CD8-positive, alpha-beta memory T cell (primary cell): ENCODE data around the gene EDEM1. TPM values are rescaled to one million over a fixed set of nuclear protein-coding genes. Genes with fewer than 3 reads are reported as not detected.

Source experiments
- CTCF ChIA-PET: fragments of 350-600 bp; sonication (Branson Sonifier 250); formaldehyde crosslinking; loops from one replicate; lab custom pipeline; 2021; ENCODE audit warnings: antibody characterized with exemption; lab: Charles Lee
- POLR2A ChIA-PET: fragments of 350-600 bp; sonication (Branson Sonifier 250); formaldehyde crosslinking; loops from one replicate; lab custom pipeline; 2021; ENCODE audit warnings: antibody characterized with exemption; lab: Charles Lee
- DNase-seq, 5 donors: peaks; one replicate each; pipeline versions ENCODE4 v3.0.0 to v3.0.0-alpha.2; 2020 to 2022; ENCODE audit warnings: mixed read lengths in 1 of 5
- H3K27ac ChIP-seq: one replicate; pipeline ENCODE4 v1.7.0; 2013; ENCODE audit warnings: low read depth, mild to moderate bottlenecking, low read length, moderate library complexity
- H3K27me3 ChIP-seq: 2 replicates; pipeline ENCODE4 v1.7.0; 2013; ENCODE audit warnings: low read length, mild to moderate bottlenecking; ENCODE audit not compliant: insufficient read depth, poor library complexity, severe bottlenecking
- H3K36me3 ChIP-seq: 2 replicates; pipeline ENCODE4 v1.7.0; 2013; ENCODE audit warnings: mild to moderate bottlenecking, low read length, moderate library complexity; ENCODE audit not compliant: insufficient read depth
- H3K4me1 ChIP-seq: 2 replicates; pipeline ENCODE4 v1.7.0; 2013; ENCODE audit warnings: mild to moderate bottlenecking, low read length, moderate library complexity; ENCODE audit not compliant: insufficient read depth
- H3K4me3 ChIP-seq: 2 replicates; pipeline ENCODE4 v1.7.0; 2013; ENCODE audit warnings: mild to moderate bottlenecking, low read length
- H3K9me3 ChIP-seq: 2 replicates; pipeline ENCODE4 v1.7.0; 2013; ENCODE audit warnings: mild to moderate bottlenecking, low read length
- H3K27ac Mint-ChIP-seq, 8 donors: one replicate each; pipeline ENCODE4 v1.8.0; 2020 to 2021; ENCODE audit warnings: mixed read lengths in 8 of 8, mild to moderate bottlenecking in 6 of 8, inconsistent platforms in 3 of 8, moderate library complexity in 3 of 8
- H3K27me3 Mint-ChIP-seq, 2 donors: one replicate each; pipeline ENCODE4 v1.8.0; 2020 to 2021; ENCODE audit warnings: mixed read lengths in 2 of 2, mild to moderate bottlenecking in 1 of 2, moderate library complexity in 1 of 2
- H3K36me3 Mint-ChIP-seq, 3 donors: one replicate each; pipeline ENCODE4 v1.8.0; 2020 to 2021; ENCODE audit warnings: mixed read lengths in 3 of 3, inconsistent platforms in 1 of 3, mild to moderate bottlenecking in 1 of 3
- H3K4me1 Mint-ChIP-seq, 3 donors: one replicate each; pipeline ENCODE4 v1.8.0; 2020 to 2021; ENCODE audit warnings: mixed read lengths in 3 of 3, inconsistent platforms in 1 of 3, mild to moderate bottlenecking in 1 of 3
- H3K4me3 Mint-ChIP-seq, 7 donors: one replicate each; pipeline ENCODE4 v1.8.0; 2020 to 2021; ENCODE audit warnings: mixed read lengths in 7 of 7, mild to moderate bottlenecking in 6 of 7, moderate library complexity in 4 of 7, inconsistent platforms in 2 of 7
- H3K9me3 Mint-ChIP-seq, 5 donors: one replicate each; pipeline ENCODE4 v1.8.0; 2020 to 2022; ENCODE audit warnings: mixed read lengths in 5 of 5, mild to moderate bottlenecking in 3 of 5, moderate library complexity in 2 of 5, inconsistent platforms in 1 of 5
- polyA plus RNA-seq: library from polyadenylated mRNA; unstranded; fragments of 300-500 nt; fragmentation: Illumina TruSeq; gene quantifications from one replicate; pipeline ENCODE4 v1.2.3, GENCODE V29; 2021
- total RNA-seq, 2 experiments: library from RNA; stranded (reverse); gene quantifications; one replicate each; pipeline ENCODE4 v1.2.3, GENCODE V29; 2021

The EDEM1 gene
- total and polyA plus RNA-seq, 3 experiments from 2014 or later = 39.7 to 121 (median 120) TPM

DNA sequence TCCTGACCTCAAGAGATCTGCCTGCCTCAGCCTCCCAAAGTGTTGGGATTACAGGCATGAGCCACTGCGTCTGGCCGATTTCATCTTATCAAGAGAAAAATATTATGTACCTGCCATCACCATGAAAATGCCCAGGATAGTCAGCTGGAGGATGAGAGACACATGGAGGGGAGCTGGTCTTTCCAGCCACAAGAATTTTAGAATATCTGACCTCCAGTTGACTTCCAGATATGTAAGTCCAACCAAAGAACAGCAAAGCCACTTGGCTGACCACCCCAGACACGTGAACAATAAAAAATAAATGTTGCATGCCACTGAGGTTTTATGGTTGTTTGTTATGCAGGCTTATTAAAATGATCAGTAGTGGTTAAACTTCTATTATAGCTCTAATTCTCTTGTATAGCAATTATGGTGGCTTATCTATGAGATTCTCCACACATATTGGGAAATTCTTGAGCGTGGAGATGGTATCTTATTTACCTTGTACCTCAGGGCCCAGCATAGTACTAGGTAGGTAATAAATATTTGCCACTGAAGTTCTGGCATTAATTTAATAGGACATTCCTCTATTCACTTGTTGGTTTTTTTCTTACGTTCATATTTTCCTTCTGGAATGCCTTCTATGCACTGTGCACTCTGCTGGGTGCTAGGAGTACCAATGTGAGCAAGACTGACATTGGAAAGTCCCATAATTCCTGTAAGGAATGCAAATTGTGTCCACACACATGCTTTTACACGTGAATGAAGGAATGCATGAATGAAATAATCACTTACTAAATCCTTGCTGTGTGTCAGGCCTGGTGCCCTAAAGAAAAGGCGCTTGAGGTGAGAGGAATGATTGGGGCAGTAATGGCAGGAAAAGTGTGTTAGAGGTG lies 77.6 kb downstream of the EDEM1 start:
- no peaks in the 10 kb centered on the region for H3K27me3 ChIP-seq
- DNase-seq = no peak
- CTCF ChIA-PET = no interaction called here
- no peaks in the 10 kb centered on the region for H3K9me3 ChIP-seq
- H3K4me1 ChIP-seq = peaks cover 6% of the 10 kb centered on the region
- no peak overlapping the region for H3K27ac ChIP-seq
- POLR2A ChIA-PET = no interaction called here
- no peak overlapping the region for H3K4me3 Mint-ChIP-seq
- H3K36me3 ChIP-seq = no peaks in the 10 kb centered on the region
- H3K9me3 Mint-ChIP-seq = no peaks in the 10 kb centered on the region
- H3K36me3 Mint-ChIP-seq = no peaks in the 10 kb centered on the region
- peaks cover 7 to 10% (median 9%) of the 10 kb centered on the region in 3 donors for H3K4me1 Mint-ChIP-seq
- no peak overlapping the region for H3K27ac Mint-ChIP-seq
- H3K4me3 ChIP-seq = no peak overlapping the region
- peaks cover 0 to 4% of the 10 kb centered on the region in 2 donors for H3K27me3 Mint-ChIP-seq

GRCh38 chr3:5267252-5267651 lies 79.7 kb downstream of the EDEM1 start:
- Mint-ChIP-seq H3K36me3 (no peaks in the 10 kb centered on the region), H3K27ac (no peak overlapping the region), H3K27me3 (peaks cover 0 to 4% of the 10 kb centered on the region in 2 donors), H3K4me3 (no peak overlapping the region), H3K4me1 (no peaks in the 10 kb centered on the region), H3K9me3 (no peaks in the 10 kb centered on the region)
- DNase-seq = no peak
- H3K4me3 ChIP-seq = no peak overlapping the region
- H3K27me3 ChIP-seq = no peaks in the 10 kb centered on the region
- no peak overlapping the region for H3K27ac ChIP-seq
- CTCF ChIA-PET = no interaction called here
- POLR2A ChIA-PET = no interaction called here
- H3K36me3 ChIP-seq = no peaks in the 10 kb centered on the region
- no peaks in the 10 kb centered on the region for H3K4me1 ChIP-seq
- no peaks in the 10 kb centered on the region for H3K9me3 ChIP-seq

DNA sequence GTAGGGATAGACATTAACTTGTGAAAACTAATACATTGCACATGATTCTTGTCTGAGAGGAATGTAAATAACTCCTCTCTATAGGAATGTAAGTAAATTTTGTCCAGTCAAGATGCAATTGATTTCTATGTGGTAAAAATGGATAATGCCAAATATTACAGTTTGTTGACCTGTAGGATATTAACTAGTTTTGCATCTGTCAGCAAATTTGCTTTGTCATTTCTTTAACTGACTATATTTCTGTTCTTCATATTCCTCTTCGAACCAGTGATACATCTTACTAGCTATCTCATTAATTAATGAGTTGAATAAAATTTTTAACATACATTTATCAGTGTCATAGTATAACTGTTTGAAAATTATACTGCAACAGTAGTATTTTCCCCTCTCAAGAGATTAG lies 80.4 kb downstream of the EDEM1 start:
- H3K4me1 Mint-ChIP-seq = no peaks in the 10 kb centered on the region
- H3K4me3 Mint-ChIP-seq = no peak overlapping the region
- no peak for DNase-seq
- ChIA-PET CTCF (no interaction called here), POLR2A (no interaction called here)
- Histone ChIP-seq H3K4me1 (no peaks in the 10 kb centered on the region), H3K9me3 (no peaks in the 10 kb centered on the region), H3K4me3 (no peak overlapping the region), H3K36me3 (no peaks in the 10 kb centered on the region), H3K27ac (no peak overlapping the region), H3K27me3 (no peaks in the 10 kb centered on the region)
- no peak overlapping the region for H3K27ac Mint-ChIP-seq
- H3K27me3 Mint-ChIP-seq = peaks cover 0 to 4% of the 10 kb centered on the region in 2 donors
- H3K9me3 Mint-ChIP-seq = no peaks in the 10 kb centered on the region
- H3K36me3 Mint-ChIP-seq = no peaks in the 10 kb centered on the region

Other genes with a start within 250 kb of the EDEM1 start
- gene BHLHE40, start 208.3 kb upstream of the EDEM1 start, total RNA-seq = 100 to 1,000 TPM; 174 to 180 TPM
- gene BHLHE40, start 208.3 kb upstream of the EDEM1 start, polyA plus RNA-seq = 24.8 TPM
- gene ARL8B, start 65.4 kb upstream of the EDEM1 start, total RNA-seq = 10 to 100 TPM; 64.5 to 66.9 TPM
- gene ARL8B, start 65.4 kb upstream of the EDEM1 start, polyA plus RNA-seq = 48.0 TPM